OCI-M1 (cell line): Measurements from ENCODE around the gene GAREM1.
A peak's percentile ranks its signal among the peaks of the same experiment; 100 is the strongest.

Source experiments
- DNase-seq: peaks from one replicate; lab custom pipeline; 2025; lab: John Stamatoyannopoulos, UW

Gene GAREM1

DNA sequence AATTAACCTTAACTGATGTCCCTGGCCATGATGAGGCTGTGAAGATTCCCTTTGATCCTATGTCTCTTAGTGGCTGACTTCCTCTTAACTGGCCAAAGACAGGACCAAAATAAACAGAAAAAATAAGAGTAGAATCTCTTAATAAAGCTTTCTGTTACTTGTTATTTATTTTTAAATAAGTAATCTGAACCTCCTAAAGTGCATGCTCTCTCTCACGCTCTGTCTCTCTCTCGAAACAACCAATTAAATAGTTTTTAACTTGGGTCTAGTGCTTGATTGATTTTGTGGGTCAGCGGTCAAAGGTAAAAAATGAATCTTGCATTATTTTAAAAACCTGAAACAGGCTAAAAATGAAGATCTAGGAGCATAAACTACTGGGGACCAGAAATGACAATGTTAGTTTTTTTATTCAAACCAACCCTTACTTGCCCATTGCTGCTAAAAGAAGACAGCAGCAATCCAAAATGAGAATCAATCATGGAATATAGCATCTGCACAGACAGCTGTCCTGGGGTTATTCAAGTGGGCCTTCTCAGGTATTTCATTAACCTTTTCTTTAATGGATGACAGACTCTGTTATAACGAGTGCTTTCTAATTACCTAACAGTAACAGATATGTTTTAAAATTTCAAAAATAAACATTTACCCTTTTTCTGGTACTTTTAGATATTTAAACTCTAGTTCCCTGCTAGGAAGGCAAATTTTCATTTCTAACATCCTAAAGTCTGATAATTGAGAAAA is 11.2 kb downstream of the GAREM1 start:
- DNase-seq: no peak

DNA sequence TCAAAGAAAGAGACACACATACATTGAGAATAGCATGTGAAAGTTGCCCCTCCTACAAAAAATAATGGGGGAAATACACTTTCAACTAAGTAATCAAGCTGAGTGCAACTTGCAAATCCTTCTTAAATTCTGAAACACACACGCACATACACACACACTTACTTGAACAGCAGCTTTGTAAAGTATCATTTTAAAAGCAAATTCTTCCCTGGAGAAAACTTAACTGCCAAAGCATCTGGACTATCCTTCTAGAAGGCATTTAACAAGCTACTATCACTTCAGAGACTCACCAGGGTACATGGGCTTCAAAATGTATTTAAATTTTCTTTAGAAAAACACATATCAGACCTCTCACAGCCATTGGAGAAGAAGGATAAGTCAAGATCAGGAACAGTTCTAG is 15.3 kb downstream of the GAREM1 start:
- no peak for DNase-seq

DNA sequence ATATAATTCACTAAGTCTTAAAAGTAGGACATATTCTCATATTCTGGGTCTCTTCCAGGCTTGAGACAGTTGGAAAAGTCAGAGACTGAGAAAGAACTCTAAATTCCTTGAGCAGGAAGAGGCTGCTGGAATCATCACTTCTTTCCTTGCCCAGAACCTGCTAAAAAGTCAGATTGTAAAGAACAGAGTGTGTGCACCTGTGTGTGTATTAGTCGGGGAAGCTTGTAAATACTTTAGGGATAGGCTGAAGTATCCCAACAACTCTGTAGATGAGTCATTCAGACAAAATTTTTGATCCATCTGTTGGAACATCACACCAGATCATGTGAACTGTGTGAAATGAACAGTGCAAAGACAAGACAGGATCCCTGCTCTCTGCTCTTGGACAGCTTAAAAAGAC is 16.1 kb downstream of the GAREM1 start:
- no peak for DNase-seq

DNA sequence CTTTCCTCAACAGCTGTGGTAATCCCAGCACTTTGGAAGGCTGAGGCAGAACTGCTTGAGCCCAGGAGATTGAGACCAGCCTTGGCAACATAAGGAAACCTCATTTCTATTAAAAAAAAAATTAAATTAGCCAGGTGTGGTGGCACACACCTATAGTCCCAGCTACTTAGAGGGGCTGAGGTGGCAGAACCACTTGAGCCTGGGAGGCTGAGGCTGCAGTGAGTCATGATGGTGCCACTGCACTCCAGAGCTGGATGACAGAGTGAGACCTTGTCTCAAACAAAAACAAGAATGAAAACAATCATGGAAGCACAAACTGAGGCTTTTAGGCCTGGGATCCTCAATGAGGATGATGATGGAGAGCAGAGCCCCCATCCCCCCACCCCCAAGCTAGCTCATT is 19.8 kb downstream of the GAREM1 start:
- DNase-seq: no peak

DNA sequence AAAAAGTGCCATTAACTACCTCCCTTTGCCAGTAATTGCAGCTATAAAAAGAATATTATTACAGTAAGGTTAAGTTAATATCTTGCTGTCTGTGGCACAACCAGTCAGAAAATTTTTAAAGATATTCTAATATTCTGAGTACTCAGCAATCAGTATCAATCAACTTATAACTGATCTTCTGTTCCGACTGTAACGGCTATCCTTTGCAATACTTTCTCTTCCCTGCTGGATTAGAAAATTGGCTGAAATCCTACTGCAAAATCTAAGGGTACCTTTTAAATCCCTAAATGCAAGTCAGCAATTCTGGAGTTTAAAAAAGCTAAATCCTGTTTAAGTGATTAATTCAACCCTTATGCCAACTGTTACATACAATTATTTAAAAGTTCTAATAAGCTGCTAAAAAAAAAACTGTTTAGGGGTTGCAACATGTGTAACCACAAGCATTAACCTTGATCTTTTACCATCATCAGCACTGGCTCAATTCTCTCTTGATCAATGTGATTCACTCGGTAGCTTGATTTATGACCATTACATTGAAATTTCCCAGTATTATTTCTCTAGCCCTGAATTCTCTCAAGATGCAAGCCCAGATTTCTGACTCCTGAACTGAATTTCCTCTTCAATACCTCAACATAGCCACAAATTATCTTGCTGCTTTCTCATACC is 20.5 kb downstream of the GAREM1 start:
- DNase-seq: no peak

DNA sequence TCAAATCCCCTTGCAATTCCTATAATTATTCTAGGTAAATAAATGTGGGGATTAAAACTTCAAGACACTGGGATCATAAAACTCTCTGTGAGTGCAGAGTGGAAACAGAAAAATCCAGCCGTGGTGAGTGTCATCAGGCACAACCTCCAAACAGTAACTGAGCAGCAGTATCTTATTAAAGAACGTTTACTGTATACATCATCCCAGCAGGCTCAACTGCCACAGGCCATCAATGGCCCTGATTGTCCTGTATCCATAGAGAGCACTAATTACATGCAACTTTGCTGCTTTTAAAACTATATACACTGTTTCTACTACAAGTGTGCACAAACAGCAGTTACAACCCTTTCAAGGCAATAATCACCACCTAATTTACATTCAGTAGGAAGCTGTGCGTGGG is 23.9 kb downstream of the GAREM1 start:
- no peak for DNase-seq

DNA sequence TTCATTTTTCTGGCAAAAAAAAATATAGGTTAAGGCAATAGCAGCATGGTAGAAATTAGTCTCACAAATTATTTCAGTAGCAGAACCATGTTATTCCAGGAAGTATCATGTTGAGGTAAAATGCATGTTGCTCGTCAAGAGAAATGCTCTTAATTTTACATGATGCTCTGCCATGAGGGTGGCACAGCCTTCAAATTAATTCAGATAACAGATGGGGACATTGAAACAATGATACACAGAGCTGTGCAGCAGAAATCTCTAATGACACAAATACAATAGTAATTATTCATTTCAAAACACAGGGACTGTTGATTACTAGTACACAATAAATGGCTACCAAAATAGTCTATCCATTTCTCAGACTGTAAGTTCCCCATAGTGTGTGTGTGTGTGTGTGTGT is 24.8 kb downstream of the GAREM1 start:
- no peak for DNase-seq

DNA sequence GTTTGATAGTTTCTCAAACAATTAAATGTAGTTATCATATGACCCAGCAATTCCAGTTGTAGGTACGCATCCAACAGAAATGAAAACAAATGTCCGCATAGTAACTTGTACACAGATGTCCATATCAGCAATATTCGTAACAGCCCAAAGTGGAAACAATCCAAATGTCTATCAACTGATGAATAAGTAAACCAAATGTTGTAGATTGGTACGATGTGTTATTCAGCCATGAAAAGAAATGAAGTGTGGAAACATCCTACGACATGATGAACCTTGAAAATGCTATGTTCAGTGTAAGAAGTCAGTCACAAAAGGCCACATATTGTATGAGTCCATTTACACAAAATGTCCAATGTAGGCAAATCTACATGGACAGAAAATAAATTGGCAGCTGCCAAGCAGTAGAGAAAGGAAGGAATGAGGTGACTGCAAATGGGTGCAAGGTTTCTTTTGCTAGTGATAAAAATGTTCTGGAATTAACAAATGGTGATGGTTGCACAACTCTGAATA is 26.9 kb downstream of the GAREM1 start:
- DNase-seq: no peak

DNA sequence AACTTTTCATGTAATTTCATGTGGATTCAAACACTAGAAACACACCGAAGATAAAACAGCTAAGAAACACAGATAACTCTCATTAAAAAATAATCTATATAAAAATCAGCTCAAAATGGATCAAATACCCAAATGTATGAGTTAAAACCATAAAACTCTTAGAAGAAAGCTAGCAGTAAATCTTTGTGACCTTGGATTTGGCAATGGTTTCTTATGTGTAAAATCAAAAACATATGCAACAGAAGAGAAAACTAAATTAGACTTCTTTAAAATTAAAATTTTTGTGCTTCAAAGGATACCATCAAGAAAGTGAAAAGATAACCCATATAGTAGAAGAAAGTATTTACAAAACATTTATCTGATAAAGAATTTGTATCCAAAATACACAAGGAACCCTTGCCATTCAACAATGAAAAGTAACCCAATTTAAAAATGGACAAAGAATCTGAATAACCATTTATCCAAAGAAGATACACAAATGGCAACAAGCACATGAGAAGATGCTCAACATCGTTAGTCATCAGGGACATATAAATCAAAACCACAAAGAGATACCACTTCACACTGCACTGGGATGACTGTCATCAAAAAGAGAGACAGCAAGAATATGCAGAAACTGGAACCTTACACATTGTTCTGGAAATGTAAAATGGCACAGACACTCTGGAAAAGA is 27.5 kb downstream of the GAREM1 start:
- no peak for DNase-seq

DNA sequence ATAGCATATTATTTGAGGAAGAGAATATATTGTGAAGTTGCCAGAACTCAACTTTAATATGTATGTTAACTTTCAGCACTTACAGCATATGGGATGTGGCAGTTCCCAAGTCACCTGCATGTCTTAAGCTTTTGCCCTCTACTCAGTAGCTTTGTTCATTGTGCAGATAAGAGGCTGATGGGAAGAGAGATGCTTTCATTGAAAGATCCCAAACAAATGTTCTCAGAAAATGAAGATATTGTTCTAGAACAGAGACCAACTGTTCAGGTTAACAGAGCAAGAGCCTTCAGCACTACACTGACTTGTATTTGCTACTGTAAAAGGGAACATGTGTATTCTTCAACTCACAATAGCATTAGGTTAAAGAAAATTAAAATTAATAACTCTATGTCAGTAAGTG is 28.1 kb downstream of the GAREM1 start:
- DNase-seq: no peak

DNA sequence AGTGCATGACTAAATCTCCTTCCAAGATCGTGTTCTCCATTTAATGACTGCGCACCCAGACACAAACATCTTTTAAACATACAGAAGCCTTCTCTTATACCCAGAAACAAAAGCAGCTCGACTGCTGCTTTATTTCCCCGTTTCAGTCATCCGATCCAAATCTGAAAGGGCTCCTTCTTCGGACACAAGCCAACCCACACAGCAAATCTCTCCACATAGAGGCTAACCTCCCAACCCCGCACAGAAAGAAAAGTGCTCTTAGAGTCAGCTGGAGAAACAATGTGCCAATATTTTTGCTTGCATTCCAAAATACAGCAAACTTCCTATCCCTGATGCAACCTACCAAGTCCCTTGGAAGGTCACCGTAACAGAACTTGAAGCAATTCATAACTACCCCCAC is 29.1 kb downstream of the GAREM1 start:
- DNase-seq: no peak

DNA sequence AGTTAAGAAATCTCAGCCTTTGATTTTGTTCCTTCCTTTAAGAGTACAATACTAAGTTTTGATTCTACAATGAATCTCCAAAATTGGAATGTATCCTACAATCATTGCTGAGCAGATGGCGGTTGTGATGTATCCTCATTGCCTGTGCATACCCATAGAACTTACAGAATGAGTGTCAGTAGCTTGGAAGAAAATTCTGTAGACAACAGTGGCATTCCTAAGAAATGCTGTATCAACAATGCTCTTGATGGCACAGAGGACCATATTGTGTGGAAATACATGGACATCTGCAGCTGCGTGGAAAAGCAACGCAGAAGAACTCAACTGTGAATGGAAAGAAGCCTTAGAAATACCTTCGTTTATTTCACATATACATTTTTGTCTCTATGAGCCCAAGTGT is 30.2 kb downstream of the GAREM1 start:
- DNase-seq: no peak

DNA sequence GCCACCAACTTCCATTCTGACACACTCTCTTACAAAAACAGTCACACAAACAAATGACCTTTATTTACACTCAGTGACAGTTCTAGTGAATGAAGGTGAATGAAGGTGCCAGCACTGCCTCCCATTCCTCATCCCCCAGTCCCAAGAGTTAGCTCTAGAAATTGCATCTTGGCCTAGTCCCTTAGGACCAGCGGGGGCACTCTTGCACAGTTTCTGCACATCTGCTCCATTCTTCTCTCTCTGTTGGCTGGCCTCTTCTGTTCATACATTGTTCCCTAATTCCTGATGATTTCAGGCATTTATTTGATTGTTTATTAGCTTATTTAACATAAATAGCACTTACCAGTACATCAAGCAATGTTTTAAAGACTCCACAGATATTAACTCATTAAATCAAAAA is 30.9 kb downstream of the GAREM1 start:
- DNase-seq: peak; percentile 2

DNA sequence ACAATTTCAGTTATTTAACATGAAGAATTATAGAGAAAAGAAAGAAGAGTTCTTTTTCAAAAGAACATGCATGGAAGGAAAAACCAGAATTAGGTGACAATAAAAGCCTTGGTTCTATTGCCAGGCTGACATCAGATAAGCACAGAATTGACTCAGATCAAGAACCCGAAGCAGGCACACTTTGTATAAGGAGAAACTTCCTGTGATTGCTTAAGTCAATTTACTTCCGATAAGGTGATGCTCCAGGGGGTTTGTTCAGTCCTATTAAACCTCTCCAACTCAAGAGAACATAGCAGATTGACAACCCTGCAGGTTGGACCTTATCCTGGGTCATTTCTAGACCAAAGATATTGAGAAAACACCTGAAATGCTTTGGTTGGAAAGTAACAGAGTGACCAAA is 31.4 kb downstream of the GAREM1 start:
- no peak for DNase-seq

DNA sequence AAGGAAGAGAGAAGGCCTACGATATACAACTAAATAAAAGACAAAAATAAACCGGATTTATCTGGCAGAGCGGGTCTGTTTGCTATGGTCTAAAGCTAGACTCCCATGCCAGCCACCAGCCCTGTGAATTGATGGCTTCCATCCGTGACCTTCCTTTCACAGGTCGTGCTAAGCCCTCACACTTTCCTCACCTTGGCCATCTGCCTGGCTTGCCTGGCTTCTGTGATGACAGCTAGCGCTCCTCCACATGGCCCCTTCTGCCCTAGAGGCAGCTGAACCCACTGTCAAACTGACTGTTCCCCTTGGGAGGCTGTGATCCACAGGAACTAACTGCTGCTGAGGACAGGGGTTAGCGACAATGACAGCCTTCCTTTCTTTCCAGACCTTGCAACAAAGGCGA is 32.5 kb downstream of the GAREM1 start:
- DNase-seq: no peak

DNA sequence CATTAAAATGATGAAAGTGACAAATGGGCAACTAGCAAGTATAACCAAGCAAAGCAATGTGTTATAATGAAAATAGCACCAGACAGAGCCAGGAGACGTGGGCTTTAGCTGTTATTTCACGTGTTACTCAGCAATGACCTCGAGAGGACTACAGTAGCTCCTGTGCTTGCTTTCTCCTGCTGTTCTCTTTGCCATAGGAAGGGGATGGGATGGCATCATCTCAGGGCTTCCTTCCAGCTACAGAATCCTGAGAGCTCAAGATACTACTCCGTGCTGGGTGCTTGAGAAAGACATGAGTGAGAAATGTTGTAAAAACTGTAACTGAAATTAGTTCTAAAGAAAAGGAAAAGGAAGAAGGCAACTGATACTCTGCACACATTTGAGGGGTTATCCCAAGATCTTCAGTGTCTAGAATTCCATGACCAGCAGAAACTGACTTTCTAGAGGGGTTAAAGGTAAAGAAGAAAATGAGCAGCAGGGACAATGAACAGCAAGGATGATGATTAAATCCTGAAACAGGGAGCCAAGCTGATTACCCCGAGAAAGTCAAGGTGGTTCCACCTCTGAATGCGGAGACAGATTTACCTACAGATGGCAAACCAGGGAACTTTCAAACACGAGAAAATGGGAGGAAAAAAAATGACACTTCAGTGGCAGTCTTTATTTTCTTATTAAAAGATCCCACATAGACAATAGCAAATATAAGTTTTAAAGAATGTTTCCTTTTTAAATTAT is 33.4 kb downstream of the GAREM1 start:
- no peak for DNase-seq

DNA sequence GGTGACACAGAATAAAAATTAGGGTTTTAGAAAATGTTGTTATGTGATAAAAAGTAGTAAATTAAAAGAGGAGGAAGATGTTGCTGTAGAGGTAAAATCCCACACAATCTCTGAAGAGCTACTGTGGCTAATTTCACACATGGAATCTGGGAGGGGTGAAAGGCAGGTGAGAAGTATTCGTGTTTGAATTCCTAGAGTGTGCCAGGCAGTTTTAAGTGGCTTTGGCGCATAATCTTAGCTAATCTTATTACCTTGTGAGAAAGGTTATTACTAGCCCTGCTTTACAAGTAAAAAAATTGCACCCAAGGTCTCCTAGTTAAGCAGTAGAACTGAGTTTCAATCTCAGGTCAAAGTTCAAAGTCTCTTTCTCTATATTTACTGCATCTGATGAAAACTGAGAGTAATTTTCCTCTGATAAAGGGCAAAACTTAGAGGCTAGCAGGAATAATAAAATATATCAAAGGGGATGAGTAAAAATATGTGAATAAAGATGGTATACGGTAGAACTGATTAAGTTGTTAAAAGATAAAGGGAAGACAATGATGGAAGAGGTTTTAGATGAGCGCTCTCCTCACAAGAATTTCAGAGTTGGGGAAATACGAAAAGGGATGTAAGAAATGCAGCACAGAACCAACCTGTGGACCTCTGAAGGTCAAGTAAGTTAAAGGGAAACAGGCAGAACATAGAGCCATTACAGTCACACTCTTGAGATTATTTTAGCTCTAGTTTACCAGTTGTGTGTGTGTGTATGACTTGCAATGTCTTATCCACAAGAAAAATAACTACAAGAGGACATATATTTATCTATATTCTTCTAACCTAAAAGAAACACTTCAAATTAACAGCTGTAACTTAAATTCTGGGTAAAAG is 34.8 kb downstream of the GAREM1 start:
- no peak for DNase-seq

DNA sequence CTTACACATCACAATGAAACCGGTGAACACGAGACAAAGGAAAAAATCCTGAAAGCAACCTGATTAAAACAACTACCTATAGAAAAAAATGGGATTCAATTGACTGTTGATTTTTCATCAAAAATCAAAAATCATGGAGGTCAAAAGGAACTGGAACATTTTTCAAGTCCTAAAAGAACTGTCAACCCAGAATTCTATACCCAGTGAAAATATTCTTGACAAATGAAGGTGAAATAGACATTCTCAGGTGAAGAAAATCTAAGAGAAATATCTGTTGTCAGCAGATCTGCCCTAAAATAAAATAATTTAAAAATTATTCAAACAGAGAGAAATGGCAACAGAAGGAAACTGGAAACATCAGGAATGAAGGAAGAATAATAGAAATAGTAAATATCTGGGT is 38.9 kb downstream of the GAREM1 start:
- no peak for DNase-seq

DNA sequence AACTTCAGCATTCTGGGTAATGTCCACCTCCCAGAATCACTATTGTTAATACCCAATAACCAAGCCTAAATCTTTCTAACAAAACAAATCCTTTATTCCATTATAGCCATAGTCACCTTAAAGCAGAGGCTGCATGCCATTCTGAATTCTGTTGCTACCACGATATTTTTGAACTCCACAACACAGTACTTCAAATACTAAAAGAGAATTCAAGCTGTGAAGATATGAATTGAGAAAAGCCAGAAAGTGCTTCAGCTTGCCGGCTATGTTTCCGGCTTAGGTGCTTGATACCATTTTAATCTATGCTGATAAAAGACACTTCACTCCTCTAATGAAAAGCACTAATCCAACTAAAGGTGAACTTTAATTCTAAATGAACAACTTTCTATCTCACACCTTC is 41.3 kb downstream of the GAREM1 start:
- DNase-seq: no peak

DNA sequence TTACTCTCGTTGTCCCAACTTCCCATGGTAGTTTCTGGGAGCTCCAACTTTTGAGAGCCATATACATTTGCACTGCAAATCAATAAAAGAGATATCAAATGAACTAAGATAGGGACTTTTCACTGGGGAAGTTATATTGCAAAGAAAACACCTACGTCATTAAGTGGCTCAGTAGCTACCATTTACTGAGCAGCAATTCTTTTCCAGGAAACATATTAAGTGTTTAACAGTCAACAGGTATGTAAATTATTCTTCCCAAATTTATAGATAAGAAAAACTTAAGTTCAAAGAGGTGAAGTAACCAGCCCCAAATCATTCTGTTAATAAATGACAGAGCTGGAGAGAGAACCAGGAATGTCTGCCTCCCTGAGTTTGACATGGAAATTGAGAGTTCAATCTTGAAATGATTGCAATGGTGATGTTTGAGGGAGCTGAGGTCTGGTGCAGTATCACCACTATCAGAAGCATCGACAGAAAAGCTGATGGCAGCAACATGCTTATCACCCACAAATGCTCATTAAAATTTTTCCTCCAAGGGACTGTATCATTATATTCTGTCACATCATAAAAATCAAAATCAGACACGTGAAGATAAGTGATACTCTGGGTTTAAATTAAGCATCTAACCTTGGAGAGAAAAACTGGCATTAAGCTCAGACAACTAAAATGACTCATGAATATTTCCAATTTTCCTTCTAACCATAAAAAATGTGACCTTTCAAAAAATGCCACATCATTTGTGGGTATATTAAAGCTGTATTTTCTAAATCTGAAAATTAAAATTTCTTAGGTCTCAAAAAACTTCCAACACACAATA is 43.4 kb downstream of the GAREM1 start:
- DNase-seq: no peak

DNA sequence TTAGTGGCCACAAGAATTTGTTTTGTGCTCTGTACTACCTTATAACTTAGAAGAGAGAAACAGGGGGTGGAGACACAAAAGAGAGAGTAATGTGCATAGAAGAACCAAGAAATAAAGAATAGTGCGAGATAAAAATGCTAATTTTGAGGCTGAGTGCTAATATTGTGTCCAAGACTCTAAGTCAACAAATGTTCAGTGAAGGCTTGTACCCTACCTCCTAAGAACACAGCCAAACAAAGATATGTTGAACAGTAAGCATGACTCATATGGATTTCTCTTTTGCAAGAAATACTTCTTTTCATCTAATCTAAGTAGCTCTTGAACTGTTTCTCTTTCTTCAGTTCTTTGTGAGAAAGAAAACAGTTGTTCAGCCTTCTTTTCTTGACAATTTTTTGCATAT is 45.2 kb downstream of the GAREM1 start:
- DNase-seq: no peak
